ENCODE data around the gene EXOC6.

EXOC6 gene

GRCh38 chr10:93039721-93040120, 191.4 kb downstream of the EXOC6 start (continued):
- TF ChIP-seq, protein P1, sequence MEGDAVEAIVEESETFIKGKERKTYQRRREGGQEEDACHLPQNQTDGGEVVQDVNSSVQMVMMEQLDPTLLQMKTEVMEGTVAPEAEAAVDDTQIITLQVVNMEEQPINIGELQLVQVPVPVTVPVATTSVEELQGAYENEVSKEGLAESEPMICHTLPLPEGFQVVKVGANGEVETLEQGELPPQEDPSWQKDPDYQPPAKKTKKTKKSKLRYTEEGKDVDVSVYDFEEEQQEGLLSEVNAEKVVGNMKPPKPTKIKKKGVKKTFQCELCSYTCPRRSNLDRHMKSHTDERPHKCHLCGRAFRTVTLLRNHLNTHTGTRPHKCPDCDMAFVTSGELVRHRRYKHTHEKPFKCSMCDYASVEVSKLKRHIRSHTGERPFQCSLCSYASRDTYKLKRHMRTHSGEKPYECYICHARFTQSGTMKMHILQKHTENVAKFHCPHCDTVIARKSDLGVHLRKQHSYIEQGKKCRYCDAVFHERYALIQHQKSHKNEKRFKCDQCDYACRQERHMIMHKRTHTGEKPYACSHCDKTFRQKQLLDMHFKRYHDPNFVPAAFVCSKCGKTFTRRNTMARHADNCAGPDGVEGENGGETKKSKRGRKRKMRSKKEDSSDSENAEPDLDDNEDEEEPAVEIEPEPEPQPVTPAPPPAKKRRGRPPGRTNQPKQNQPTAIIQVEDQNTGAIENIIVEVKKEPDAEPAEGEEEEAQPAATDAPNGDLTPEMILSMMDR (tag by site-specific recombination; IDR thresholded peaks at IDR 0.05), result peak; percentile 43; the same call in 1 of the 2 replicates
- TF ChIP-seq ZNF654 (tag by site-specific recombination; IDR thresholded peaks at IDR 0.05; ENCODE audit: low read depth) (peak; percentile 45; the same call in 1 of the 2 replicates), ZIC2 (tag by site-specific recombination; IDR thresholded peaks at IDR 0.05) (no peak)
- TF ChIP-seq, protein P2, sequence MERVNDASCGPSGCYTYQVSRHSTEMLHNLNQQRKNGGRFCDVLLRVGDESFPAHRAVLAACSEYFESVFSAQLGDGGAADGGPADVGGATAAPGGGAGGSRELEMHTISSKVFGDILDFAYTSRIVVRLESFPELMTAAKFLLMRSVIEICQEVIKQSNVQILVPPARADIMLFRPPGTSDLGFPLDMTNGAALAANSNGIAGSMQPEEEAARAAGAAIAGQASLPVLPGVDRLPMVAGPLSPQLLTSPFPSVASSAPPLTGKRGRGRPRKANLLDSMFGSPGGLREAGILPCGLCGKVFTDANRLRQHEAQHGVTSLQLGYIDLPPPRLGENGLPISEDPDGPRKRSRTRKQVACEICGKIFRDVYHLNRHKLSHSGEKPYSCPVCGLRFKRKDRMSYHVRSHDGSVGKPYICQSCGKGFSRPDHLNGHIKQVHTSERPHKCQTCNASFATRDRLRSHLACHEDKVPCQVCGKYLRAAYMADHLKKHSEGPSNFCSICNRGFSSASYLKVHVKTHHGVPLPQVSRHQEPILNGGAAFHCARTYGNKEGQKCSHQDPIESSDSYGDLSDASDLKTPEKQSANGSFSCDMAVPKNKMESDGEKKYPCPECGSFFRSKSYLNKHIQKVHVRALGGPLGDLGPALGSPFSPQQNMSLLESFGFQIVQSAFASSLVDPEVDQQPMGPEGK (tag by site-specific recombination; IDR thresholded peaks at IDR 0.05), result no peak

- Histone ChIP-seq H3K36me3 (ENCODE audit: control insufficient read depth in 2 of 2, insufficient read depth in 1 of 2, low read length in 2 of 2) (peaks cover 0 to 11% of the 10 kb centered on the region in 2 experiments; a peak in 1 of 3 replicates), H3K9me3 (ENCODE audit: control insufficient read depth, insufficient read depth, low read depth, low read length) (no peaks in the 10 kb centered on the region), H3K4me3 (ENCODE audit: low read depth, low read length) (no peak overlapping the region), H3K4me1 (ENCODE audit: control insufficient read depth, insufficient read depth, low read length) (no peaks in the 10 kb centered on the region), H3K27ac (ENCODE audit: extremely low read depth, low read depth, low read length) (no peak overlapping the region)
- no peak for TF ChIP-seq ATF2 (tag by site-specific recombination; IDR thresholded peaks at IDR 0.05; ENCODE audit: low read depth)
- no peak for TF ChIP-seq FEZF1 (tag by site-specific recombination; IDR thresholded peaks at IDR 0.05)
- no peak for TF ChIP-seq ZBTB21 (tag by site-specific recombination; IDR thresholded peaks at IDR 0.05)
- no peak for TF ChIP-seq SP7 (tag by site-specific recombination; IDR thresholded peaks at IDR 0.05)
- TF ChIP-seq ZEB2 (tag by site-specific recombination; IDR thresholded peaks at IDR 0.05), result no peak
- TF ChIP-seq SCRT2 (tag by site-specific recombination; IDR thresholded peaks at IDR 0.05), result no peak
- no peak for TF ChIP-seq RBAK (tag by site-specific recombination; IDR thresholded peaks at IDR 0.05)
- TF ChIP-seq, protein P3, sequence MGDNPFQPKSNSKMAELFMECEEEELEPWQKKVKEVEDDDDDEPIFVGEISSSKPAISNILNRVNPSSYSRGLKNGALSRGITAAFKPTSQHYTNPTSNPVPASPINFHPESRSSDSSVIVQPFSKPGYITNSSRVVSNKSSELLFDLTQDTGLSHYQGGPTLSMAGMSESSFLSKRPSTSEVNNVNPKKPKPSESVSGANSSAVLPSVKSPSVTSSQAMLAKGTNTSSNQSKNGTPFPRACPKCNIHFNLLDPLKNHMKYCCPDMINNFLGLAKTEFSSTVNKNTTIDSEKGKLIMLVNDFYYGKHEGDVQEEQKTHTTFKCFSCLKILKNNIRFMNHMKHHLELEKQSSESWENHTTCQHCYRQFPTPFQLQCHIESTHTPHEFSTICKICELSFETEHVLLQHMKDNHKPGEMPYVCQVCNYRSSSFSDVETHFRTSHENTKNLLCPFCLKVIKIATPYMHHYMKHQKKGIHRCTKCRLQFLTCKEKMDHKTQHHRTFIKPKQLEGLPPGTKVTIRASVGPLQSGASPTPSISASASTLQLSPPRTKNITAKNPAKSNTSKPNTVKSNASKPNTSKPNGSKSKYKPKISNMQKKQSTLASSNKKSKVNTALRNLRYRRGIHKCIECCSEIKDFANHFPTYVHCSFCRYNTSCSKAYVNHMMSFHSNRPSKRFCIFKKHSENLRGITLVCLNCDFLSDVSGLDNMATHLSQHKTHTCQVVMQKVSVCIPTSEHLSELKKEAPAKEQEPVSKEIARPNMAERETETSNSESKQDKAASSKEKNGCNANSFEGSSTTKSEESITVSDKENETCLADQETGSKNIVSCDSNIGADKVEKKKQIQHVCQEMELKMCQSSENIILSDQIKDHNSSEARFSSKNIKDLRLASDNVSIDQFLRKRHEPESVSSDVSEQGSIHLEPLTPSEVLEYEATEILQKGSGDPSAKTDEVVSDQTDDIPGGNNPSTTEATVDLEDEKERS (tag by site-specific recombination; IDR thresholded peaks at IDR 0.05), result no peak
- no peak for TF ChIP-seq ZNF830 (tag by site-specific recombination; IDR thresholded peaks at IDR 0.05; ENCODE audit: low read depth)
- ChIA-PET CTCF (interaction anchor here (0.8 kb wide), 1 partner anchor 25 kb away, joined by 3 read pairs; no protein-coding TSS in a partner anchor), POLR2A (no interaction called here)
Measured at GRCh38 chr10:93054486-93054885, 206.2 kb downstream of the EXOC6 start.

GRCh38 chr10:93058139-93058538, 209.8 kb downstream of the EXOC6 start:
- CTCF ChIA-PET, result interaction anchor here (1.9 to 3.2 kb wide), 2 partner anchors 22 to 52 kb away, joined by 7 to 13 read pairs; no protein-coding TSS in a partner anchor
- Histone ChIP-seq H3K9me3 (ENCODE audit: control insufficient read depth, insufficient read depth, low read depth, low read length) (no peaks in the 10 kb centered on the region), H3K4me1 (ENCODE audit: control insufficient read depth, insufficient read depth, low read length) (no peaks in the 10 kb centered on the region), H3K27ac (ENCODE audit: extremely low read depth, low read depth, low read length) (no peak overlapping the region), H3K36me3 (ENCODE audit: control insufficient read depth in 2 of 2, insufficient read depth in 1 of 2, low read length in 2 of 2) (peaks cover 0 to 26% of the 10 kb centered on the region in 2 experiments; a peak in 1 of 3 replicates), H3K4me3 (ENCODE audit: low read depth, low read length) (no peak overlapping the region)
- TF ChIP-seq, protein P4, sequence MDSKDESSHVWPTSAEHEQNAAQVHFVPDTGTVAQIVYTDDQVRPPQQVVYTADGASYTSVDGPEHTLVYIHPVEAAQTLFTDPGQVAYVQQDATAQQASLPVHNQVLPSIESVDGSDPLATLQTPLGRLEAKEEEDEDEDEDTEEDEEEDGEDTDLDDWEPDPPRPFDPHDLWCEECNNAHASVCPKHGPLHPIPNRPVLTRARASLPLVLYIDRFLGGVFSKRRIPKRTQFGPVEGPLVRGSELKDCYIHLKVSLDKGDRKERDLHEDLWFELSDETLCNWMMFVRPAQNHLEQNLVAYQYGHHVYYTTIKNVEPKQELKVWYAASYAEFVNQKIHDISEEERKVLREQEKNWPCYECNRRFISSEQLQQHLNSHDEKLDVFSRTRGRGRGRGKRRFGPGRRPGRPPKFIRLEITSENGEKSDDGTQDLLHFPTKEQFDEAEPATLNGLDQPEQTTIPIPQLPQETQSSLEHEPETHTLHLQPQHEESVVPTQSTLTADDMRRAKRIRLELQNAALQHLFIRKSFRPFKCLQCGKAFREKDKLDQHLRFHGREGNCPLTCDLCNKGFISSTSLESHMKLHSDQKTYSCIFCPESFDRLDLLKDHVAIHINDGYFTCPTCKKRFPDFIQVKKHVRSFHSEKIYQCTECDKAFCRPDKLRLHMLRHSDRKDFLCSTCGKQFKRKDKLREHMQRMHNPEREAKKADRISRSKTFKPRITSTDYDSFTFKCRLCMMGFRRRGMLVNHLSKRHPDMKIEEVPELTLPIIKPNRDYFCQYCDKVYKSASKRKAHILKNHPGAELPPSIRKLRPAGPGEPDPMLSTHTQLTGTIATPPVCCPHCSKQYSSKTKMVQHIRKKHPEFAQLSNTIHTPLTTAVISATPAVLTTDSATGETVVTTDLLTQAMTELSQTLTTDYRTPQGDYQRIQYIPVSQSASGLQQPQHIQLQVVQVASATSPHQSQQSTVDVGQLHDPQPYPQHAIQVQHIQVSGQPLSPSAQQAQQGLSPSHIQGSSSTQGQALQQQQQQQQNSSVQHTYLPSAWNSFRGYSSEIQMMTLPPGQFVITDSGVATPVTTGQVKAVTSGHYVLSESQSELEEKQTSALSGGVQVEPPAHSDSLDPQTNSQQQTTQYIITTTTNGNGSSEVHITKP (tag by site-specific recombination; IDR thresholded peaks at IDR 0.05), result peak; percentile 79
- TF ChIP-seq, protein P5, sequence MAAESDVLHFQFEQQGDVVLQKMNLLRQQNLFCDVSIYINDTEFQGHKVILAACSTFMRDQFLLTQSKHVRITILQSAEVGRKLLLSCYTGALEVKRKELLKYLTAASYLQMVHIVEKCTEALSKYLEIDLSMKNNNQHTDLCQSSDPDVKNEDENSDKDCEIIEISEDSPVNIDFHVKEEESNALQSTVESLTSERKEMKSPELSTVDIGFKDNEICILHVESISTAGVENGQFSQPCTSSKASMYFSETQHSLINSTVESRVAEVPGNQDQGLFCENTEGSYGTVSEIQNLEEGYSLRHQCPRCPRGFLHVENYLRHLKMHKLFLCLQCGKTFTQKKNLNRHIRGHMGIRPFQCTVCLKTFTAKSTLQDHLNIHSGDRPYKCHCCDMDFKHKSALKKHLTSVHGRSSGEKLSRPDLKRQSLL (tag by site-specific recombination; IDR thresholded peaks at IDR 0.05), result 0 out of 2 replicates have a peak, but pooled peaks have one; percentile 23
- TF ChIP-seq ZNF639 (tag by site-specific recombination; IDR thresholded peaks at IDR 0.05), result no peak
- POLR2A ChIA-PET, result no interaction called here

Measured in HEK293 (cell line).